Ramos (cell line): ENCODE measurements around the gene NFIA.

Source experiments
- in situ Hi-C: fragments of 300-500 bp; cut with MboI; formaldehyde crosslinking; loops from one replicate; pipeline ENCODE4 v1.14.3; 2022; ENCODE audit warnings: low sequenced_read_pairs; ENCODE audit not compliant: unreplicated experiment

Gene NFIA

GRCh38 chr1:61201035-61201434, 118.7 kb downstream of the NFIA start:
- in situ Hi-C loops = no loop called here

GRCh38 chr1:61202854-61203598, 120.7 kb downstream of the NFIA start:
- in situ Hi-C loops = no loop called here

- in situ Hi-C loops = no loop called here
Measured at GRCh38 chr1:61204528-61204927, 122.2 kb downstream of the NFIA start.

GRCh38 chr1:61207416-61207815, 125.1 kb downstream of the NFIA start:
- in situ Hi-C loops = no loop called here

- in situ Hi-C loops = no loop called here
Measured at GRCh38 chr1:61208172-61208571, 125.8 kb downstream of the NFIA start.

GRCh38 chr1:61208831-61209230, 126.5 kb downstream of the NFIA start:
- in situ Hi-C loops = no loop called here

GRCh38 chr1:61210435-61211154, 128.2 kb downstream of the NFIA start:
- in situ Hi-C loops = no loop called here

- in situ Hi-C loops = no loop called here
Measured at GRCh38 chr1:61213245-61214011, 131.1 kb downstream of the NFIA start.

GRCh38 chr1:61215119-61215518, 132.8 kb downstream of the NFIA start:
- in situ Hi-C loops = no loop called here

- in situ Hi-C loops = no loop called here
Measured at GRCh38 chr1:61215676-61216289, 133.4 kb downstream of the NFIA start.

GRCh38 chr1:61220536-61220935, 138.2 kb downstream of the NFIA start:
- in situ Hi-C loops = no loop called here

GRCh38 chr1:61221642-61222041, 139.3 kb downstream of the NFIA start:
- in situ Hi-C loops = no loop called here

GRCh38 chr1:61222240-61222639, 139.9 kb downstream of the NFIA start:
- in situ Hi-C loops = no loop called here

- in situ Hi-C loops = no loop called here
Measured at GRCh38 chr1:61223140-61223539, 140.8 kb downstream of the NFIA start.

GRCh38 chr1:61224609-61225008, 142.2 kb downstream of the NFIA start:
- in situ Hi-C loops = no loop called here

- in situ Hi-C loops = no loop called here
Measured at GRCh38 chr1:61225478-61225877, 143.1 kb downstream of the NFIA start.

- in situ Hi-C loops = no loop called here
Measured at GRCh38 chr1:61226791-61227567, 144.6 kb downstream of the NFIA start.

GRCh38 chr1:61227857-61228550, 145.6 kb downstream of the NFIA start:
- in situ Hi-C loops = no loop called here

GRCh38 chr1:61230523-61230922, 148.2 kb downstream of the NFIA start:
- in situ Hi-C loops = no loop called here
